ENCODE measurements around the gene ANXA9. TPM values are rescaled to one million over a fixed set of nuclear protein-coding genes. Genes with fewer than 3 reads are reported as not detected.

ANXA9 gene
- total RNA-seq, 1 experiment from 2014 or later, result 1.2 TPM

DNA sequence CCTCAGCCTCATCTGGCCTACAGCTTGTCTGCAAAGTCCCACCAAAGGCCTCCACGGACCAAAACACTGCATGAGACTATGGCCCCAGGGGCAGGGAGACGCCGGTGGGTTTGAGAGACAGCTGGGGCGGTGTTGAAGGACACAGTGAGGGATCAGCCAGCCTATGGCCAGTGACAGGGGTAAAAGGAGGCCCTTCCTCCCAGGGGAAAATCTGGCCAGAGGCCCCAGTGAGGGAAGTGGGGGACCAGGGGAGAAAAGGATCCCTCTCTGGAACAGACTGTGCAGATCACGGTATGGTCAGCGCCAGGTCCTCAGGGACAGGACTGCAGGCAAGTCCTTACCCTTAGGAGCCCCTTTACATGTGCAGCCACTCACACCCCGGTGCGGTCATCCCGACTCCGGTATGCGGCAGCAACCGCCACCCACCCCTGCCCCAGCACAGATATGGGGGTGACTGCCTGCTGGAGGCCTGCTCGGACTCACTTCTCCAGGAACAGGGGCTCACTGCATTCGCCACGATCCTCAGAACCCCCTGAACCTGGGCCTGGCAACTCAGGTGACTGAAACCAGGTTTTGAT lies 8.7 kb upstream of the ANXA9 start:
- no peak for DNase-seq (ENCODE audit: low read depth)
- in situ Hi-C loops (cut with HindIII; ENCODE audit: low pct_unique_long_range_greater_than_20kb, low sequenced_read_pairs), result no loop called here

DNA sequence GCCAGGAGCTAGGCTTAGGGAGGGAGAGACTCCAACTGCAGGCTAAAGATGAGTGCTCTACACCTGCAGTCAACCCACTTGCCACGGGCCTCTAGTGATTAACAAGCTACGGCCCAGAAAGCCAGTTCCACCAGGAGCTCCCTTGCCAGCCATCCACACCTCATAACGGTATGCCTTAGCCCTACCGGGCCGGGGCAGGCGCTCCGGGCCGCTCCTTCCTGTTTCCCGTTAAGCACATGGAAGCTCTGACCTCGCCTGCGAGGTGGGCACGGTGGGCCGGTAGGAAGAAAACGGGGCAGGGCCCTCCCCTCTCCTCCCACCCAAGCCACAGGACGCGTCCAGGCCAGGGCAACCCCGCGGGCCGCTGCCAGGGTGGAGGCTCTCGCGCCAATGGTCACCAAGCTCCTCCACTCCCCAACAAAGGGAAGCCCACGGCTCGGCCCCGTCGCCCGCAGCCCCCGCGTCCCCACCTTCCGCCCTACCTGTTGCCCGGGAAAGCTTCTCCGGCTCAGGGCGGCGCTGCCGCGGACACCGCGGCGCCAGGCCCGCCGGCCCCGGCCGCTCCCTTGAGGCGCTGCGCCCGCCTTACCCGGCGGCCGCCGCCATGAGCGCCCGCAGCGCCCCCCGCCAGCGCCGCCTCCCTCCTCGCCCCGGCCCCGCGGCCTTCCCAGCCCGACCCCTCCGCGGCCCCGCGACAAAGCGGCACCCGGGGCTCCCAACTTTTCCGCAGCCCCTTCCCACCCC lies 8.1 kb upstream of the ANXA9 start:
- in situ Hi-C loops (cut with HindIII; ENCODE audit: low pct_unique_long_range_greater_than_20kb, low sequenced_read_pairs), result no loop called here
- DNase-seq (ENCODE audit: low read depth), result peak; percentile 40

DNA sequence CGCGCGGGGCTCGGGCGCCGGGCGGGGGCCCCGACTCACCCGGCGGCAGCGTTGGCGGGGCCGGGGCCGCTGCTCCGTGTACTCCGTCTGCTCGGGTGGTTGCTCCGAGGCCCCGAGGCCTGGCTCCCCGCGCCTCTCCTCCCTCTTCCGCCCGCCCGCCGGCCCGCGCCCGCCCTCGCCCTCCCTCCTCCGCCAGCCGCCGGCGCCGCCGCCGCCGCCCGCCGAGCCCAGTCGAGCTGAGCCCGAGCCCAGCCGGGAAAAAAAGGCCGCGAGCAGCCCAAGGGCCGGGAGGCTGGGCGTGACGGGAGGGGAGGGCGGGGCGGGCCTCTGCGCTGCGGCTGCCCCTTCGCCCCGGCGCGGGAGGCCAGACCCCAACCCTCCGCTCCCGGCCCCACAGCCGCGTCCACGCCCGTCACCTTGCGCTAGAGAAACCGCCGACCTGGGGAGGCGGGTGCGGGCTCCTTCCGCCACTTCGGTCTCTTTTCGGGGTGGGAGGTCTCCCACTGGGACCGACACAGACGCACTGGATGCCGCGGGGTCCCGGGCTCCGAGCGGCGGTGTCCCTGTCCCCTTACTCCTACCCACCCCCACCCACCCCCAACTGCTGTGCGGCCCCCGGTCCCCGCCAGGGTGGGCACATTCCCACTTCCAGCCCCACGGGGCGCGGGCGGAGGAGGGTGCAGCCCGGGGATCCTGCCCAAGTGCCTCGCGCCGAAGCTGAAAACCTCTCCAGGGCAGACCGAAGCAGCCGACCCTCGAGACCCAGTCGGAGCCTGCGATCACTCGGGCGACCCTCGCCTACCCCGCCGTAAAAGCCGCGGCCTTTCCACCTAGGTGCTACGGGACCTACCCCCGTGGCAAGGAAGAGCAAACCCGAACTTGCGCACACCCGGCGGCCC lies 7.3 kb upstream of the ANXA9 start, which contains the start of gene CERS2:
CERS2 (minus strand) TSS at position 256 of the 899 bp plus-strand sequence. CDS start 5,745 bp downstream, outside the sequence.
- in situ Hi-C loops (cut with HindIII; ENCODE audit: low pct_unique_long_range_greater_than_20kb, low sequenced_read_pairs), result no loop called here
- DNase-seq (ENCODE audit: low read depth), result peak; percentile 68

DNA sequence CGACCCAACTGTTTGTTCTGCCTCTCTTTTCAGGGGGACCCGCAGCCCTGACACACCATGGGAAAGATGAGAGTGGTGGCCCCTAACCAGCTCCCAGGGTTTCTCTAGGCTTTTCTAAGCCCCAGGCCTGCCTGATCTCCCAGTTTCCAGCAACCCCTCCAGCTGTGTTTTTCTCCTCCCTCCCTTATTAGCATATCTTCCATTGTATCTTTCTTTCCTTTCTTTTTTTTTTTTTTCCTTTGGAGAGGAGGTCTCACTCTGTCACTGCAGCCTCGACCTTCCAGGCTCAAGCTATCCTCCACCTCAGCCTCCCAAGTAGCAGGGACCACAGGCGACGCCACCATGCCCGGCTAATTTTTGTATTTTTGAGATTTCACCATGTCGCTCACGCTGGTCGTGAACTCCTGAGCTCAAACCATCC lies 5.7 kb upstream of the ANXA9 start:
- in situ Hi-C loops (cut with HindIII; ENCODE audit: low pct_unique_long_range_greater_than_20kb, low sequenced_read_pairs), result no loop called here
- no peak for DNase-seq (ENCODE audit: low read depth)

DNA sequence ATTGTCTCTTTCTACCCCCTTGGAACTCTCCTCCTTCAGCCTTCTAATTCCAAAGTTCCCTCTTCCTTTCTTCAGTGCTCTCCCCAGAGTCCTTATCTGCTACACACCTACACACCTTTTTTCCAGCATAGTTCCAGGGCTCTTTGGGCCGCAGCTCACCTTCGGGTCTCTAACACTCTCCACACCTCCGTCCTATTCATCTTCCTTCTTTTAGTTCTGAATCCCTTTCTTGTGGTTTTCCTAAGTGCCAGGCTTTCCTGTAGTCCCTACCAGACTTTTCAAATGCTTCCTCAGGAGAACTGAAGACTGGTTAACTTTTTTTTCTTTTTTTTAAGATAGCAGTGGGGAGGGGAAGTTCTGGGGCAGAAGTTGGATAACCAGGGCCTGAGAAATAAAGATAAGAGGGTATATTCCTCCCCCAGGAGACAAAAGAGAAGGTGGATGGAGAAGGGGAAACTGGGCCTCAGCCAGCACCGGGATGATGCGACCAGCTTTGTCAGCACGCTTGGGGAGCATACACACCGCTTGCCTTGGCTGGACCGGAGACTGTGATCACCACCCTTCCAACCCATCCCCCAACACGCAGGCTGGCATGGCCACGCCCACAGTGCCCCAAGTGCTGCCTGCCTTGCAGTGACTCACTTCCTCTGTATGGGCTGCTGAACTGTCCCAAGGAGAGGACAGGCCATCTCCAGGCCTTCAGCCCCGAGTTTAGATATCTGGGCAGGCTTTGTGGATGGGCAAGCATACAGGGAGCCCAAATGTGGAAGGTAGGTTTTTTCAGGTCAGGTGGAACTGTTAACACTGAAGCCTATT lies 5.0 kb upstream of the ANXA9 start:
- DNase-seq (ENCODE audit: low read depth), result peak; percentile 90
- in situ Hi-C loops (cut with HindIII; ENCODE audit: low pct_unique_long_range_greater_than_20kb, low sequenced_read_pairs), result no loop called here

DNA sequence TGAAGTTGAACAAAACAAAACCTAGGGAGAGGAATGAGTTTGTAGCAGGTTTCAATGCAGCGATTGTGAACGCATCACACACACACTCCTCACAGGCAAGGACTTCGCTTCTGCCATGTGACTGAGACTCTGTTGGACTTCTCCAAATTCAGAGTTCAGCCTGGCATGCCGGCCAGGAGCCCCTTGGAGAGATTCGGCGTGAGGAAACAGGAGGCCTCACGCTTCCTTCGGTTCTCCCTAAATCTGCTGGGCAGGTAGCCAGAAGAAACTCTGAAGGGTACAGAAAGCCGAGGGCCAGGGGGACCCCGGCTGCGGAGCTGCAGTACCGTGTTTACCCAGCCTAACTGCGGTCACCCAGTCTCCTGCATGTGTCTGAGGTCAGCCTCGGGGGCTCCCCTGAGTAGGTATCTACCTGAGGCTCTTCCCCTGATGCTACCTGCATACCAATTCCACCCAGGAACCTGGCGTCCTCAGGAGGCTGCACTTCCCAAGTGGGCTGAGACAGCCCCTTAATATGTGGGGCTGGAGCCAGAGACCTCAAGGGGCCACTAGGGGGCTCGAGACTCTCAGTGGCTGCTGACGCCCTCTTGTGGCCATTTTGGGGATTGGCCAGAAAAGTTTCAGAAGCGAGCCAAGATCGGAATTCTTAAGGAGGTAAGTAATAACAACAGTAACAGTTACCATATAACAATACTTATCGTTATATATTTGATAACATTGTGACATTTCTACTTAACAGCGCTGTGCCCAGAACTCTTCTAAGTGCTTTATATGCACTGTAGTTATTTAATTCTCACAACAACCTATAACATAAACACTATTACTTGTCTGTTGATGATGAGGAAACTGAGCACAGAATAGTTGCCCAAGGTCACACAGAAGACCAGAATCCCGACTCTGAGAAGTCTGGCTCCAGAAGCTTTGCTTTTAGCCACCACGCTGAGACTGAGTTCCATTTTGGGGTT lies 2.7 kb upstream of the ANXA9 start:
- peak; percentile 77 for DNase-seq (ENCODE audit: low read depth)
- in situ Hi-C loops (cut with HindIII; ENCODE audit: low pct_unique_long_range_greater_than_20kb, low sequenced_read_pairs), result no loop called here

DNA sequence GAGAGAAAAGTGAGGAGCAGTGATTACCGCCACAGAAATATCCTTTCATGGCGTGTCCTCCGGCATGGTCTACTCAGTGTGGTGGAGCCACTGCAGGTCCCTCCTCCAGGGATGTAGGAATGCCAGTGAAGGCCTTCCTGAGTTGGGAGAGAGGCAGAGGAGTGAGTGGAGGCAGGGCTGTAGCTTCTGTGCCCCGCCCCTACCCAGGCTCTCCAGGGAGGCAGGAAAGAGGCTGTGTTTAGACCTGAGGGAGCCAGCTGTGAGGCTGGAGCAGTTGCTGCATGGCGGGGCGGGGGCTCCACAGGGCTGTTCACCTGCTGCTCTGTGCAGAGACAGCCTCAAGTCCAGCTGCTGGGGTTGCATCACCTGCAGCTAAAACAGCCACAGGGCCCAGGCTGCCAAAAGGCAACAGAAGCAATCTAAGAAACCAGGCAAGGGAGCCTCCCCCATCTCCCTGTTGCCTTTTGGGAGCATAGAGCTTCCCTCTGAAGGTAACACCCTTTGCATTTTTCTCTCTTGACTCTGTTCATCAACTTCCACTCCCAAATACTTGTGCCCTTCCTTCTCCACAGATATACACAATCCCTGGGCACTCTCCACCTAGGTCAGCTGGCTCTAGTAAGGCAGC lies 801 bp upstream of the ANXA9 start:
- in situ Hi-C loops (cut with HindIII; ENCODE audit: low pct_unique_long_range_greater_than_20kb, low sequenced_read_pairs), result no loop called here
- DNase-seq (ENCODE audit: low read depth), result no peak

DNA sequence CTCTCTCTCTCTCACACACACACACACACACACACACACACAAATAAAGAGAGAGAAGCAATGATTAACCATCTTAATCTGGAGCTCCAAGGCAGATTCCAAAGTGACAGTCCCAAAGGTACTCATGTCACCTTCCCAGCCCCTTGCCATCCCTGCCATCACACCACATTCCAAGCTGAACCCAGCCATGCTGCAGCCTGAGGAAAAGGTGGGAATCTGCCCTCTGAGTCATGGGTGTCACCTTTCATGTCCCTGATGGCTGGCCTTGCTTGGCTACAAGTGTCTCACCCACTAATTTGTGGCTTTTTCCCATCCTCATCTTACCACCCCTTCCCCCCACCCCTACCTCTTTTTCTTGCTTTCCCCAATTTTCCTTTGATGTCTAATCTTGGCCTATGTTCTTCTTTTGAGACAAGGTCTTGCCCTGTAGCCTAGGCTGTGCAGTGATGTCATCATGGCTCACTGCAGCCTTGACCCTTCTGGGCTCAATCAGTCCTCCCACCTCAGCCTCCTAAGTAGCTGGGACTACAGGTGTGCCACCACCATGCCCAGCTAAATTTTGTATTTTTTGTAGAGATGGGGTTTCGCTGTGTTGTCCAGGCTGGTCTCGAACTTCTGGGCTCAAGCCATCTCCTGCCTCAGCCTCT lies 3.2 kb downstream of the ANXA9 start:
- DNase-seq (ENCODE audit: low read depth), result no peak
- in situ Hi-C loops (cut with HindIII; ENCODE audit: low pct_unique_long_range_greater_than_20kb, low sequenced_read_pairs), result no loop called here

DNA sequence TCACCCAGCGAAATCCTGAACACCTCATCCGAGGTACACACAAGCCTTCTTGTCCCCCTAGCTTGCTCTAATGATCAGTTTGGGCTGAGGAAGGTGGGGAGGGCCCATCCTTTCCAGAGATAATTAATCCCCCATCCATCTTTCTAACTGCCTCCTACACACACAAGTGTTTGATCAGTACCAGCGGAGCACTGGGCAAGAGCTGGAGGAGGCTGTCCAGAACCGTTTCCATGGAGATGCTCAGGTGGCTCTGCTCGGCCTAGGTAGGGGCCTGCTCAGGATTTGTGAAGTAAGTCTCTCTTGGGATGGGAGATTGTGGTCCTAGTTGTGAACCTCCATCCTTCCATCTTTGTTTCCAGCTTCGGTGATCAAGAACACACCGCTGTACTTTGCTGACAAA lies 5.8 kb downstream of the ANXA9 start:
- in situ Hi-C loops (cut with HindIII; ENCODE audit: low pct_unique_long_range_greater_than_20kb, low sequenced_read_pairs), result no loop called here
- DNase-seq (ENCODE audit: low read depth), result no peak

DNA sequence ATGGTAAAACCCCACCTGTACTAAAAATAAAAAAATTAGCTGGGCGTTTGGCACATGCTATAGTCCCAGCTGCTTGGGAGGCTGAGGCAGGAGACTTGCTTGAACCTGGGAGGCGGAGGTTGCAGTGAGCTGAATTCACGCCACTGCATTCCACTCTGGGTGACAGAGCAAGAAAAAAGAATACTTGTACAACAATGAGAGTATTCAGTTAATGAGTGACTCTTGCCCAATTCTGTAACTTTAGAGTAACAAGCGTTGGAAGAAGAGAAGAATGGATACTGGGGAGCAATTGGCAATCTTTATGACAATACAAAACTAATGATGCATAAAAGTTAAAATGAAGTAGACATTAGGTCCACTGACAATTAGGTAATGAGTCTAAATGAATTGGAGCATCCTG lies 10.5 kb downstream of the ANXA9 start:
- in situ Hi-C loops (cut with HindIII; ENCODE audit: low pct_unique_long_range_greater_than_20kb, low sequenced_read_pairs), result no loop called here
- DNase-seq (ENCODE audit: low read depth), result no peak

DNA sequence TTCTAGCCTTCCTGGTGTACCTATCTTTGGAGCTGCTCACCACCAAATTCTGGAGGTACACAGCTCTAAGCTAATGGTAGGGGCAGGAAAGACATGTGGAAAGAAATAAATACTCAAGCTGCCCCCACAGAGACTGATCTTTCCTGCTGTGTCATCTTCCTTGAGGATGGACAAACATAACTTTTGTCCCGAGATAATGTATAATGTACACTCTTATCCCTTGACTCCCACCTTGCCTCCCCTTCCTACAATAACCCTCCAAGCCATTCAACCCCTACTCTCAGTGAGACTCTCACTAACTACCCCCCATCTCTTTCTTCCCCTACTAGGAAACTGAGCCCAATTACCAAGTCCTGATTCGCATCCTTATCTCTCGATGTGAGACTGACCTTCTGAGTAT lies 12.2 kb downstream of the ANXA9 start:
- no peak for DNase-seq (ENCODE audit: low read depth)
- in situ Hi-C loops (cut with HindIII; ENCODE audit: low pct_unique_long_range_greater_than_20kb, low sequenced_read_pairs), result no loop called here

DNA sequence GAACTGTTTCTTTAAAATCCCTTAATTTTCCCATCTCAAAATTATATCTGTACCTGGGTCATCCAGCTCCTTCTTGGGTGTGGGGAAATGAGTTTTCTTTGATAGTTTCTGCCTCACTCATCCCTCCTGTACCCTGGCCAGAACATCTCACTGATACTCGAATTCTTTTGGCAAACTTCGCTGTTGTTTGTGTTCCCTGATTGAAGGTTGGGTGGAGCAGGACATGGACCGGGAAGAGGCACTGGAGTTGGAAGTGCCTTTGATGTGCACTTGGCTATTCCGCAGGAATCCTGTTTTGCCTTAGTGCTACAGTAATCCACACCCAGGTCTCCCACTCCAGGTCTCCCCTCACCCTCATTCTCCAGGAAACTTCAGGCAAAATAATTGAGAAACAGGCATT lies 13.4 kb downstream of the ANXA9 start:
- DNase-seq (ENCODE audit: low read depth), result no peak
- in situ Hi-C loops (cut with HindIII; ENCODE audit: low pct_unique_long_range_greater_than_20kb, low sequenced_read_pairs), result no loop called here

DNA sequence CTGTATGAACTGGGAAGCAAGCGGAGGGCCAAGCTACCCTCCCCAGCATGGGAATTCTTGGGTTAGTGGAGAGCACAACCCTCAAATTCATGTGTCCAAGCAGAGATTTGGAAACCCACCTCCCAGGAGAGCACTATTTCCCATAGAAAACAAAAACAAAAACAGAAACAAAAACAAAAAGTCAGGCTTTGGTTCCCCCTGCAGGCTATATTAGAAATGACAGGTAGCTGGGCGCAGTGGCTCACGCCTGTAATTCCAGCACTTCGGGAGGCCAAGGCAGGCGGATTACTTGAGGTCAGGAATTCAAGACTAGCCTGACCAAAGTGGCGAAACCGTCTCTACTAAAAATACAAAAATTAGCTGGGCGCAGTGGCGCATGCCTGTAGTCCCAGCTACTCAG lies 13.8 kb downstream of the ANXA9 start:
- in situ Hi-C loops (cut with HindIII; ENCODE audit: low pct_unique_long_range_greater_than_20kb, low sequenced_read_pairs), result no loop called here
- DNase-seq (ENCODE audit: low read depth), result no peak

DNA sequence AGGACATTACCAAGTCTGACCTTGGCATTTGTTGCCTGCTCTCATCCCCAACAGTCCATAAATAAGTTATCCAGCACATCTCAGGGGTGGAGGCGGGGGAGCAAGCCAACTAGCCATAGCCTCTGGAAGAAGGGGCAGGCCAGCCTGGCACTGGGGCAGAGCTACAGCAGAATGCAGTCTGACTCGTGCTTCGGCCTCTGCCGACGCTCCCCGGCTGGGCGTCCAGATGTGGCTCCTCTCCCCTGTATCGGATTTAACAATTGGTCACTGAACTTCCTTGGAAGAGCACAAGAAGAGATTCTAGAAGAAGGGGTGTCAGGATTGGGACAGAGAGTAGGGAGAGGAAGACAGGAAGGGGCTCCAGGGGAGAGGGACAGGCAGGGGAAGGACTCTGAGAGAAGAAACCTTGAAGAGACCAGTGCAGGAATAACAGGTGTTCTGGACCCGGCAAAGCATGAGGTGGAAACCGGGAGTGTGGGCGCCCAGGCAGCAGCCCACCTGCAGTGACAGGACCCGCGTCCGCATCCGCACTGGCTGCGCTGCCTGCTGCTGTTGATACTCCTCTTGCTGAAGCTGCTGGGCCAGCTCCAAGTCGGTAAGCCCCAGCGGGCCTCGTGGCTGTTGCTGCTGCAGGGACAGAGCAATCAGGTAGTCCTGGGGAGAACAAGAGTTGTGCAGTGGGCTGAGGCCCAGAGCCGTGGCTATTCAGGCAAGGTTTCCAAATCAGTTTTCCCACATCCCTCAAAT lies 15.2 kb downstream of the ANXA9 start:
- in situ Hi-C loops (cut with HindIII; ENCODE audit: low pct_unique_long_range_greater_than_20kb, low sequenced_read_pairs), result no loop called here
- DNase-seq (ENCODE audit: low read depth), result no peak

DNA sequence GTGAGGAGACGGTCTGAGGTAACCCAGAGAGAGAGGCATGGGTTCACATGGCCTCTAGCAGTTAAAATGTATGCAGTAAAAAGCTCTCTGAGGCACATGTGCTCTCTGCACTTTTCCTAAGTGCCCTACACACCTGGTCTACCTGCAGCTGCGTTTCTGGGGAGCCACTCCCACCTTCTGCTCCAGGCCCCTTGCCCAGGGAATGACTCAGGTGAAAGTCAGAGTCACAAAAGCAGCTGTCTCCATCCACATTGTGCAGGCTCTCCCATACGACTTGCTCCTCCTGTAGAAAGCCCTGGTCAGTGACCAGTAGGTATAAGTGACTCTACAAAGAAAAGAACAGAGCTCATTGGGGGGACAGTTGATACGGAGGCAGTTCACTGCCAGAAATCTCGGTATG lies 15.9 kb downstream of the ANXA9 start:
- in situ Hi-C loops (cut with HindIII; ENCODE audit: low pct_unique_long_range_greater_than_20kb, low sequenced_read_pairs), result no loop called here
- DNase-seq (ENCODE audit: low read depth), result no peak

Data from Caki2 (cell line).